Hepatocyte (in vitro differentiated cells): ENCODE measurements around the gene UQCC5.

Experiments
- CTCF ChIP-seq: fragments of 200-600 bp; sonication (generic); IDR thresholded peaks from 2 replicates; pipeline ENCODE4 v1.5.1; 2016; ENCODE audit warnings: antibody characterized with exemption, mild to moderate bottlenecking; ENCODE audit not compliant: poor library complexity
- EZH2 ChIP-seq: fragments of 200-600 bp; sonication (generic); IDR thresholded peaks from 2 replicates; pipeline ENCODE4 v1.6.1; 2016; ENCODE audit warnings: antibody characterized with exemption, mild to moderate bottlenecking, borderline replicate concordance

GRCh38 chr3:52534281-52535183 is 1.9 kb upstream of the UQCC5 start:
- no peak for TF ChIP-seq CTCF
- TF ChIP-seq EZH2: no peak
